ENCODE measurements around the gene FABP1.

DNA sequence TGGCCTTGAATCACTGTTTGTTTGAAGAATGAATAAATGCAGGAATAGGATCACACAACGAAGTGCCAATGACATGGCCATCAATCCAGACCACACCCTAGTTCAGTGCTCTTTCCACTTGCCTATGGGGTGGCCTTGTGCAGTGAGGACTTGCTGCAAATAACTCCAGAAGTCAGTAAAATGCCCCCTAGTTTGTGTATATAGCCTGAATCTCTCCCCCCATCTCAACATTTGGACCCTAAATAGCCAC is 299 bp downstream of the FABP1 start:
- TF ChIP-seq EZH2phosphoT487 (IDR thresholded peaks at IDR 0.05; ENCODE audit: low read length), result no peak
- TF ChIP-seq, protein P1, sequence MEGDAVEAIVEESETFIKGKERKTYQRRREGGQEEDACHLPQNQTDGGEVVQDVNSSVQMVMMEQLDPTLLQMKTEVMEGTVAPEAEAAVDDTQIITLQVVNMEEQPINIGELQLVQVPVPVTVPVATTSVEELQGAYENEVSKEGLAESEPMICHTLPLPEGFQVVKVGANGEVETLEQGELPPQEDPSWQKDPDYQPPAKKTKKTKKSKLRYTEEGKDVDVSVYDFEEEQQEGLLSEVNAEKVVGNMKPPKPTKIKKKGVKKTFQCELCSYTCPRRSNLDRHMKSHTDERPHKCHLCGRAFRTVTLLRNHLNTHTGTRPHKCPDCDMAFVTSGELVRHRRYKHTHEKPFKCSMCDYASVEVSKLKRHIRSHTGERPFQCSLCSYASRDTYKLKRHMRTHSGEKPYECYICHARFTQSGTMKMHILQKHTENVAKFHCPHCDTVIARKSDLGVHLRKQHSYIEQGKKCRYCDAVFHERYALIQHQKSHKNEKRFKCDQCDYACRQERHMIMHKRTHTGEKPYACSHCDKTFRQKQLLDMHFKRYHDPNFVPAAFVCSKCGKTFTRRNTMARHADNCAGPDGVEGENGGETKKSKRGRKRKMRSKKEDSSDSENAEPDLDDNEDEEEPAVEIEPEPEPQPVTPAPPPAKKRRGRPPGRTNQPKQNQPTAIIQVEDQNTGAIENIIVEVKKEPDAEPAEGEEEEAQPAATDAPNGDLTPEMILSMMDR (IDR thresholded peaks at IDR 0.05; ENCODE audit: low read length), result no peak

All from MM.1S (cell line).